ENCODE measurements around the gene SMAD3. TPM values are rescaled to one million over a fixed set of nuclear protein-coding genes. Genes with fewer than 3 reads are reported as not detected.
A peak's percentile ranks its signal among the peaks of the same experiment; 100 is the strongest.

SMAD3 gene
- total and polyA plus RNA-seq, 2 of the 4 experiments (the other 2 are of a cell fraction), result 71.0 to 177 TPM

DNA sequence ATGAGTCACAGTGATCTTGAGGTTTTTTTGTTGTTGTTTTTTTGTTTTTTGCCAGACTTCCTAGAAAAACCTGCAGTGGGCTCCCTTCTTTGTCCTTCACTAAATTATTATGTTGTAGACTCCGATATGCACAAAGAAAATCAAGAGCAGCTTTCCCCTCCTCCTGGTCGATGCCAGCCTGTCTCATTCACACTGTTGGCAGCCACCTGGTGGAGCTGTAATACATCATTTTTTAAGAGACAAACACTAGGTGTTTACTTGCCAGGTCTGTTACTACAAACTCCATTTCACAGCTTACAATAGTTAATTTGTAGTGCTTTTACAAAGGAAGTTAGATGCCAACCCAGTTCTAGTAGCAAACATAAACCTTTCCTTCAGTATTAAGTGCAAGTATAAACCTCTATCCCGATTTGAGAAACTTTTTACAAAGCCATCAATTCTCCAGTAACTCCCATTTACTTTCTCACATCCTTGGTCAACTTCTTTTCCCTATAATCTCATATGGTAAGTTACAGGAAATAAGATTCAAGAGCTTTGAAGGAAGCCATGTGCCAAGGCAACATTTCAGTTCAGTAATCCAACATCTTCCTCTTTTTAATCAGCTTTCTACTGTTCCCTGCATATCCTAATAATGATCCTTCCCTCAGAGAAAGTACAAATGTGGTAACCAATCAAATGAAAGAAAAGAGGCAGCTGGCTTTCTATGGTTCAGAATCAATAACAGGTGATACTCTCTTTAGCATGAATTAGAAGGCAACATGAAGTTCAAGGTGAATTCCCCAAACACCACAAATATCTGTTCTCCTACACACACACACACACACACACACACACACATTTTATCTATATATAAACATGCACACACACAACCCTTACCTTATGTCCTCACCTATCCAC, 175.1 kb downstream of the SMAD3 start:
- no peak overlapping the region for H4K91ac ChIP-seq (ENCODE audit: insufficient read depth, low read depth, low read length)
- no TSS peak for BruUV-seq (replicated peaks)
- H3K4me1 ChIP-seq (ENCODE audit: control insufficient read depth, insufficient read depth, low read length), result peaks cover 2% of the 10 kb centered on the region; the same call in 1 of the 2 replicates
- H3K14ac ChIP-seq (replicated peaks; ENCODE audit: low read depth, low read length), result no peak overlapping the region
- H3K9me1 ChIP-seq (ENCODE audit: insufficient read depth, low read length), result no peaks in the 10 kb centered on the region
- no peak overlapping the region for H3K9ac ChIP-seq (ENCODE audit: low read depth, low read length)
- H4K20me1 ChIP-seq (ENCODE audit: insufficient read depth, low read length), result peaks cover 21% of the 10 kb centered on the region; the same call in 1 of the 2 replicates
- no peak overlapping the region for H2AFZ ChIP-seq (replicated peaks; ENCODE audit: low read length, poor library complexity)
- H2BK5ac ChIP-seq (ENCODE audit: low read depth, low read length, poor library complexity, severe bottlenecking), result no peak overlapping the region
- no peak overlapping the region for H2AK5ac ChIP-seq (ENCODE audit: low read depth, low read length)
- H2BK120ac ChIP-seq (ENCODE audit: low read depth, low read length), result no peak overlapping the region
- no peak overlapping the region for H3K27ac ChIP-seq (ENCODE audit: insufficient read depth, low read length)
- no peak overlapping the region for H3K4me2 ChIP-seq (ENCODE audit: low read depth, low read length)
- POLR2A ChIA-PET (ENCODE audit: unreplicated experiment), result no interaction called here
- dilution Hi-C loops (cut with HindIII; ENCODE audit: low sequenced_read_pairs, unreplicated experiment) (no loop called here), in situ Hi-C loops (cut with MboI; ENCODE audit: low sequenced_read_pairs) (no loop called here), intact Hi-C loops (cut with micrococcal nuclease) (no loop called here)
- no peak for ATAC-seq (ENCODE audit: low read depth)
- DNase-seq, result no peak
- H3K79me1 ChIP-seq (ENCODE audit: low read depth in 1 of 2, low read length in 2 of 2), result peaks cover 32 to 42% of the 10 kb centered on the region in 2 experiments
- H3K4me3 ChIP-seq (ENCODE audit: insufficient read depth, low read depth, low read length), result no peak overlapping the region
- no peak overlapping the region for H4K8ac ChIP-seq (ENCODE audit: low read depth in 2 of 2, low read length in 2 of 2)
- H4K5ac ChIP-seq (ENCODE audit: low read depth, low read length), result no peak overlapping the region
- no peak overlapping the region for H3K56ac ChIP-seq (ENCODE audit: extremely low read depth, insufficient read depth, low read length)
- H3K4ac ChIP-seq (ENCODE audit: low read depth, low read length), result no peak overlapping the region
- peaks cover 1% of the 10 kb centered on the region; the same call in 1 of the 2 replicates for H3K36me3 ChIP-seq (ENCODE audit: control insufficient read depth, insufficient read depth, low read length)
- no peak for TF ChIP-seq CEBPB (IDR thresholded peaks at IDR 0.05; ENCODE audit: low read depth, low read length)
- TF ChIP-seq, protein P1, sequence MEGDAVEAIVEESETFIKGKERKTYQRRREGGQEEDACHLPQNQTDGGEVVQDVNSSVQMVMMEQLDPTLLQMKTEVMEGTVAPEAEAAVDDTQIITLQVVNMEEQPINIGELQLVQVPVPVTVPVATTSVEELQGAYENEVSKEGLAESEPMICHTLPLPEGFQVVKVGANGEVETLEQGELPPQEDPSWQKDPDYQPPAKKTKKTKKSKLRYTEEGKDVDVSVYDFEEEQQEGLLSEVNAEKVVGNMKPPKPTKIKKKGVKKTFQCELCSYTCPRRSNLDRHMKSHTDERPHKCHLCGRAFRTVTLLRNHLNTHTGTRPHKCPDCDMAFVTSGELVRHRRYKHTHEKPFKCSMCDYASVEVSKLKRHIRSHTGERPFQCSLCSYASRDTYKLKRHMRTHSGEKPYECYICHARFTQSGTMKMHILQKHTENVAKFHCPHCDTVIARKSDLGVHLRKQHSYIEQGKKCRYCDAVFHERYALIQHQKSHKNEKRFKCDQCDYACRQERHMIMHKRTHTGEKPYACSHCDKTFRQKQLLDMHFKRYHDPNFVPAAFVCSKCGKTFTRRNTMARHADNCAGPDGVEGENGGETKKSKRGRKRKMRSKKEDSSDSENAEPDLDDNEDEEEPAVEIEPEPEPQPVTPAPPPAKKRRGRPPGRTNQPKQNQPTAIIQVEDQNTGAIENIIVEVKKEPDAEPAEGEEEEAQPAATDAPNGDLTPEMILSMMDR (conservative IDR thresholded peaks at IDR 0.05; ENCODE audit: low read depth, low read length), result 0 out of 2 replicates have a peak, but pooled peaks have one; percentile 4
- TF ChIP-seq MAZ (IDR thresholded peaks at IDR 0.05; ENCODE audit: borderline replicate concordance, low read depth, low read length), result no peak
- no peak for TF ChIP-seq NFE2L2 (IDR thresholded peaks at IDR 0.05; ENCODE audit: low read depth, low read length)
- TF ChIP-seq, protein P2, sequence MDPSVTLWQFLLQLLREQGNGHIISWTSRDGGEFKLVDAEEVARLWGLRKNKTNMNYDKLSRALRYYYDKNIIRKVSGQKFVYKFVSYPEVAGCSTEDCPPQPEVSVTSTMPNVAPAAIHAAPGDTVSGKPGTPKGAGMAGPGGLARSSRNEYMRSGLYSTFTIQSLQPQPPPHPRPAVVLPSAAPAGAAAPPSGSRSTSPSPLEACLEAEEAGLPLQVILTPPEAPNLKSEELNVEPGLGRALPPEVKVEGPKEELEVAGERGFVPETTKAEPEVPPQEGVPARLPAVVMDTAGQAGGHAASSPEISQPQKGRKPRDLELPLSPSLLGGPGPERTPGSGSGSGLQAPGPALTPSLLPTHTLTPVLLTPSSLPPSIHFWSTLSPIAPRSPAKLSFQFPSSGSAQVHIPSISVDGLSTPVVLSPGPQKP (IDR thresholded peaks at IDR 0.05; ENCODE audit: borderline replicate concordance, low read depth, low read length), result no peak
- no CpG with 5 or more reads among the region's 3 CpGs for WGBS, 2 experiments (ENCODE audit: extremely low coverage in 2 of 2, insufficient read length in 1 of 2)
- no peak overlapping the region for H2AK9ac ChIP-seq (replicated peaks; ENCODE audit: low read depth, low read length, poor library complexity)
- H3K23ac ChIP-seq (ENCODE audit: low read depth, low read length), result no peak overlapping the region
- no peak overlapping the region for H3K18ac ChIP-seq (ENCODE audit: low read depth, low read length)
- H2BK15ac ChIP-seq (ENCODE audit: low read depth, low read length), result no peak overlapping the region
- H2BK20ac ChIP-seq (ENCODE audit: low read depth, low read length), result no peak overlapping the region
- H3K27me3 ChIP-seq (ENCODE audit: control insufficient read depth, insufficient read depth, low read length), result no peaks in the 10 kb centered on the region
- CTCF ChIA-PET, result interaction anchor here (1.6 kb wide), 1 partner anchor 10 kb away, joined by 5 read pairs; no protein-coding TSS in a partner anchor
- no peaks in the 10 kb centered on the region for H3K9me3 ChIP-seq (ENCODE audit: control insufficient read depth, insufficient read depth, low read length)
